ENCODE measurements around the gene BOK. TPM values are rescaled to one million over a fixed set of nuclear protein-coding genes. Genes with fewer than 3 reads are reported as not detected.

The BOK gene
- polyA plus RNA-seq, 1 donor from 2014 or later: 2.3 TPM

DNA sequence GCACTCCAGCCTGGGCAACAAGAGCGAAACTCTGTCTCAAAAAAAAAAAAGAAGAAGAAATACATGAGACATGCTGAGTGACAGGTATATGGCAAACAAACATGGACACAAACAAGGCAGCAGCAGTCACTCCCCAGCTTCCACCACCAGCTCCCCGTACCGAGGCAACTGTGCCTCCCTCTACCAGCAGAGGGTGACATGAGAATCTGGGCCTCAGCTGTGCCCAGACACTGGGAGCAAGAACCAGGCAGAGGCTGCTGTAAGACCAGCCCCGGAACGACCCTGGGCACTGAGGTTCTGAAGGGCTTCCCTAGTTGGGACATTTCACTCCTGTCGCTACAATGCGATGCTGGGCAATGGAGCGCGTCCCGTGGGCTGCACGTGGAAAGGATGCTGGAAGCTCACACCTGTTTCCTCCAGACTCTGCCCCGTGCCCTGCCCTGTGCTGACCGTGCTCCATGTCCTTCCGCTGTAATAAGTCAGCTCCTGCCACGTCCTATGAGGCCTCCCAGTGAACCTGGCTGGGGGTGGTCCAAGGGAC lies 37.1 kb downstream of the BOK start:
- no peaks in the 10 kb centered on the region for H3K79me2 ChIP-seq (replicated peaks; ENCODE audit: insufficient read depth, low read length)
- H3K9ac ChIP-seq (ENCODE audit: low read length): no peak overlapping the region
- no peaks in the 10 kb centered on the region for H3F3A ChIP-seq (ENCODE audit: insufficient read depth, low read length, poor library complexity, severe bottlenecking)
- H2AFZ ChIP-seq (ENCODE audit: low read depth, low read length): no peak overlapping the region
- H3K27me3 ChIP-seq (ENCODE audit: insufficient read depth, low read depth, low read length): no peaks in the 10 kb centered on the region
- no peaks in the 10 kb centered on the region for H4K20me1 ChIP-seq (ENCODE audit: insufficient read depth)
- no peaks in the 10 kb centered on the region for H3K9me2 ChIP-seq (ENCODE audit: insufficient read depth, low read length)
- no peak overlapping the region for H3K4me2 ChIP-seq (ENCODE audit: low read length)
- TF ChIP-seq EP300 (conservative IDR thresholded peaks at IDR 0.05; ENCODE audit: poor library complexity, severe bottlenecking): no peak
- no peak for TF ChIP-seq RAD21 (conservative IDR thresholded peaks at IDR 0.05)
- TF ChIP-seq TAF1 (IDR thresholded peaks at IDR 0.05; ENCODE audit: low read depth): no peak
- TF ChIP-seq, protein P1, sequence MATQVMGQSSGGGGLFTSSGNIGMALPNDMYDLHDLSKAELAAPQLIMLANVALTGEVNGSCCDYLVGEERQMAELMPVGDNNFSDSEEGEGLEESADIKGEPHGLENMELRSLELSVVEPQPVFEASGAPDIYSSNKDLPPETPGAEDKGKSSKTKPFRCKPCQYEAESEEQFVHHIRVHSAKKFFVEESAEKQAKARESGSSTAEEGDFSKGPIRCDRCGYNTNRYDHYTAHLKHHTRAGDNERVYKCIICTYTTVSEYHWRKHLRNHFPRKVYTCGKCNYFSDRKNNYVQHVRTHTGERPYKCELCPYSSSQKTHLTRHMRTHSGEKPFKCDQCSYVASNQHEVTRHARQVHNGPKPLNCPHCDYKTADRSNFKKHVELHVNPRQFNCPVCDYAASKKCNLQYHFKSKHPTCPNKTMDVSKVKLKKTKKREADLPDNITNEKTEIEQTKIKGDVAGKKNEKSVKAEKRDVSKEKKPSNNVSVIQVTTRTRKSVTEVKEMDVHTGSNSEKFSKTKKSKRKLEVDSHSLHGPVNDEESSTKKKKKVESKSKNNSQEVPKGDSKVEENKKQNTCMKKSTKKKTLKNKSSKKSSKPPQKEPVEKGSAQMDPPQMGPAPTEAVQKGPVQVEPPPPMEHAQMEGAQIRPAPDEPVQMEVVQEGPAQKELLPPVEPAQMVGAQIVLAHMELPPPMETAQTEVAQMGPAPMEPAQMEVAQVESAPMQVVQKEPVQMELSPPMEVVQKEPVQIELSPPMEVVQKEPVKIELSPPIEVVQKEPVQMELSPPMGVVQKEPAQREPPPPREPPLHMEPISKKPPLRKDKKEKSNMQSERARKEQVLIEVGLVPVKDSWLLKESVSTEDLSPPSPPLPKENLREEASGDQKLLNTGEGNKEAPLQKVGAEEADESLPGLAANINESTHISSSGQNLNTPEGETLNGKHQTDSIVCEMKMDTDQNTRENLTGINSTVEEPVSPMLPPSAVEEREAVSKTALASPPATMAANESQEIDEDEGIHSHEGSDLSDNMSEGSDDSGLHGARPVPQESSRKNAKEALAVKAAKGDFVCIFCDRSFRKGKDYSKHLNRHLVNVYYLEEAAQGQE (IDR thresholded peaks at IDR 0.05; ENCODE audit: borderline replicate concordance): no peak
- no peak for TF ChIP-seq POLR2AphosphoS5 (IDR thresholded peaks at IDR 0.05)
- TF ChIP-seq MXI1 (conservative IDR thresholded peaks at IDR 0.05; ENCODE audit: poor library complexity, severe bottlenecking): no peak
- no peak for TF ChIP-seq EZH2 (IDR thresholded peaks at IDR 0.05; ENCODE audit: borderline replicate concordance, insufficient read depth, low read length, poor library complexity, severe bottlenecking)
- TF ChIP-seq, protein P2, sequence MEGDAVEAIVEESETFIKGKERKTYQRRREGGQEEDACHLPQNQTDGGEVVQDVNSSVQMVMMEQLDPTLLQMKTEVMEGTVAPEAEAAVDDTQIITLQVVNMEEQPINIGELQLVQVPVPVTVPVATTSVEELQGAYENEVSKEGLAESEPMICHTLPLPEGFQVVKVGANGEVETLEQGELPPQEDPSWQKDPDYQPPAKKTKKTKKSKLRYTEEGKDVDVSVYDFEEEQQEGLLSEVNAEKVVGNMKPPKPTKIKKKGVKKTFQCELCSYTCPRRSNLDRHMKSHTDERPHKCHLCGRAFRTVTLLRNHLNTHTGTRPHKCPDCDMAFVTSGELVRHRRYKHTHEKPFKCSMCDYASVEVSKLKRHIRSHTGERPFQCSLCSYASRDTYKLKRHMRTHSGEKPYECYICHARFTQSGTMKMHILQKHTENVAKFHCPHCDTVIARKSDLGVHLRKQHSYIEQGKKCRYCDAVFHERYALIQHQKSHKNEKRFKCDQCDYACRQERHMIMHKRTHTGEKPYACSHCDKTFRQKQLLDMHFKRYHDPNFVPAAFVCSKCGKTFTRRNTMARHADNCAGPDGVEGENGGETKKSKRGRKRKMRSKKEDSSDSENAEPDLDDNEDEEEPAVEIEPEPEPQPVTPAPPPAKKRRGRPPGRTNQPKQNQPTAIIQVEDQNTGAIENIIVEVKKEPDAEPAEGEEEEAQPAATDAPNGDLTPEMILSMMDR (IDR thresholded peaks at IDR 0.05; ENCODE audit: poor library complexity, severe bottlenecking): no peak
- TF ChIP-seq SMC3 (conservative IDR thresholded peaks at IDR 0.05; ENCODE audit: poor library complexity): no peak
- H3K4me3 ChIP-seq (ENCODE audit: low read length): no peak overlapping the region
- no peaks in the 10 kb centered on the region for H3K9me3 ChIP-seq (ENCODE audit: low read length)
- H3K27ac ChIP-seq (ENCODE audit: low read length): no peak overlapping the region
- no peaks in the 10 kb centered on the region for H3K36me3 ChIP-seq (ENCODE audit: insufficient read depth, low read length)

DNA sequence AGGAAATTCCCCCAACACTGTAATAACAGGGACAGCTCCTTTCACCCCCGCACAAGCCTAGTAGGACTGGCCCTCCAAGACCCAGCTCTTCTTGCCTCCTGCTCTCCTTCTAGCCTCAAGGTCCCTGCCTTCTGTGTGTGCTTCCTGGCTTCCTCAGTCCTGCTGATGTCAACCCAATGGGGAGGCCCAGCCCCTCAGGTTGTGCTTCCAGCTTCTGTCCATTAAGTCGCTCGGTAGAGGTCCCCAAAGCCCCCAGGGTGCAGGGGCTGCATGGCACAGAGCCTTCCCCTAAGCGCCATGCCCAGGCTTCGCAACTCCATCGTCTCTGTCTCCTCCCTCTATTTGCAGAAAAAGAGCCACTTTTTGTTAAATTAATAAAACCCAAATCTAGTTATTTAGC lies 39.0 kb downstream of the BOK start:
- Histone ChIP-seq H4K20me1 (ENCODE audit: insufficient read depth) (no peaks in the 10 kb centered on the region), H3K9me2 (ENCODE audit: insufficient read depth, low read length) (no peaks in the 10 kb centered on the region), H3K27ac (ENCODE audit: low read length) (no peak overlapping the region), H3K4me3 (ENCODE audit: low read length) (no peak overlapping the region), H3K36me3 (ENCODE audit: insufficient read depth, low read length) (no peaks in the 10 kb centered on the region), H3K79me2 (replicated peaks; ENCODE audit: insufficient read depth, low read length) (no peaks in the 10 kb centered on the region), H3F3A (ENCODE audit: insufficient read depth, low read length, poor library complexity, severe bottlenecking) (no peaks in the 10 kb centered on the region), H3K4me2 (ENCODE audit: low read length) (no peak overlapping the region), H3K9ac (ENCODE audit: low read length) (no peak overlapping the region), H3K27me3 (ENCODE audit: insufficient read depth, low read depth, low read length) (no peaks in the 10 kb centered on the region), H3K9me3 (ENCODE audit: low read length) (no peaks in the 10 kb centered on the region), H2AFZ (ENCODE audit: low read depth, low read length) (no peak overlapping the region)
- TF ChIP-seq TAF1 (IDR thresholded peaks at IDR 0.05; ENCODE audit: low read depth): no peak
- no peak for TF ChIP-seq RAD21 (conservative IDR thresholded peaks at IDR 0.05)
- no peak for TF ChIP-seq EP300 (conservative IDR thresholded peaks at IDR 0.05; ENCODE audit: poor library complexity, severe bottlenecking)
- TF ChIP-seq, protein P2 (IDR thresholded peaks at IDR 0.05; ENCODE audit: poor library complexity, severe bottlenecking): no peak
- TF ChIP-seq SMC3 (conservative IDR thresholded peaks at IDR 0.05; ENCODE audit: poor library complexity): no peak
- TF ChIP-seq, protein P1 (IDR thresholded peaks at IDR 0.05; ENCODE audit: borderline replicate concordance): no peak
- TF ChIP-seq POLR2AphosphoS5 (IDR thresholded peaks at IDR 0.05): no peak
- no peak for TF ChIP-seq EZH2 (IDR thresholded peaks at IDR 0.05; ENCODE audit: borderline replicate concordance, insufficient read depth, low read length, poor library complexity, severe bottlenecking)
- TF ChIP-seq MXI1 (conservative IDR thresholded peaks at IDR 0.05; ENCODE audit: poor library complexity, severe bottlenecking): no peak

All from neural cell (in vitro differentiated cells).